Ishikawa (cell line): ENCODE results near the gene KRCC1.

ENCODE experiments used
- CEBPB ChIP-seq: IDR thresholded peaks from 2 replicates; pipeline ENCODE4 v1.6.1; 2012
- CREB1 ChIP-seq: IDR thresholded peaks from 2 replicates; pipeline ENCODE4 v1.6.1; 2012; ENCODE audit warnings: low read depth
- EGR1 ChIP-seq: IDR thresholded peaks from 2 replicates; pipeline ENCODE4 v1.6.1; 2012
- EP300 ChIP-seq: IDR thresholded peaks from 2 replicates; pipeline ENCODE4 v1.6.1; 2012; ENCODE audit warnings: borderline replicate concordance
- FOXM1 ChIP-seq: IDR thresholded peaks from 2 replicates; pipeline ENCODE4 v1.6.1; 2012; ENCODE audit warnings: low read depth, borderline replicate concordance
- MAX ChIP-seq: IDR thresholded peaks from 2 replicates; pipeline ENCODE4 v1.6.1; 2012
- NFIC ChIP-seq: IDR thresholded peaks from 2 replicates; pipeline ENCODE4 v1.6.1; 2012
- RAD21 ChIP-seq: IDR thresholded peaks from 2 replicates; pipeline ENCODE4 v1.6.1; 2012; ENCODE audit warnings: low read depth
- REST ChIP-seq: IDR thresholded peaks from 2 replicates; pipeline ENCODE4 v1.6.1; 2012; ENCODE audit warnings: low read depth, mild to moderate bottlenecking
- TAF1 ChIP-seq: IDR thresholded peaks from 2 replicates; pipeline ENCODE4 v1.6.1; 2012; ENCODE audit warnings: low read depth, mild to moderate bottlenecking
- TCF12 ChIP-seq: IDR thresholded peaks from 2 replicates; pipeline ENCODE4 v1.6.1; 2012; ENCODE audit warnings: low read depth
- TEAD4 ChIP-seq: IDR thresholded peaks from 2 replicates; pipeline ENCODE4 v1.6.1; 2012
- USF1 ChIP-seq: IDR thresholded peaks from 2 replicates; pipeline ENCODE4 v1.6.1; 2012
- YY1 ChIP-seq: IDR thresholded peaks from 2 replicates; pipeline ENCODE4 v1.6.1; 2012; ENCODE audit warnings: low read depth
- ZBTB7A ChIP-seq: IDR thresholded peaks from 2 replicates; pipeline ENCODE4 v1.6.1; 2012; ENCODE audit warnings: low read depth

The KRCC1 gene

GRCh38 chr2:88028931-88029330 lies 26.7 kb downstream of the KRCC1 start:
- TF ChIP-seq TEAD4 = no peak
- no peak for TF ChIP-seq FOXM1
- TF ChIP-seq RAD21 = no peak
- no peak for TF ChIP-seq USF1
- TF ChIP-seq NFIC = no peak
- no peak for TF ChIP-seq CREB1
- no peak for TF ChIP-seq TAF1
- no peak for TF ChIP-seq EGR1
- no peak for TF ChIP-seq YY1
- no peak for TF ChIP-seq TCF12
- TF ChIP-seq EP300 = no peak
- TF ChIP-seq REST = no peak
- no peak for TF ChIP-seq MAX
- no peak for TF ChIP-seq CEBPB
- TF ChIP-seq ZBTB7A = no peak

- no peak for TF ChIP-seq FOXM1
- TF ChIP-seq CEBPB = no peak
- no peak for TF ChIP-seq CREB1
- no peak for TF ChIP-seq TAF1
- TF ChIP-seq EP300 = no peak
These were observed 27.7 kb downstream of the KRCC1 start for GRCh38 chr2:88027697-88028389.

- TF ChIP-seq EGR1 = no peak
- no peak for TF ChIP-seq CREB1
- no peak for TF ChIP-seq USF1
- no peak for TF ChIP-seq RAD21
- no peak for TF ChIP-seq FOXM1
- TF ChIP-seq YY1 = no peak
- TF ChIP-seq TCF12 = no peak
- TF ChIP-seq ZBTB7A = no peak
- no peak for TF ChIP-seq TEAD4
- TF ChIP-seq CEBPB = no peak
- no peak for TF ChIP-seq MAX
- TF ChIP-seq TAF1 = no peak
- TF ChIP-seq REST = no peak
- no peak for TF ChIP-seq EP300
- no peak for TF ChIP-seq NFIC
These were observed 31.1 kb downstream of the KRCC1 start for GRCh38 chr2:88024509-88024908.

GRCh38 chr2:88022669-88022921 lies 33.0 kb downstream of the KRCC1 start:
- TF ChIP-seq CREB1 (no peak), TAF1 (no peak), FOXM1 (no peak), USF1 (no peak), RAD21 (no peak), TEAD4 (no peak), MAX (no peak), REST (no peak), YY1 (no peak), ZBTB7A (no peak), EP300 (no peak), CEBPB (no peak), EGR1 (no peak), TCF12 (no peak), NFIC (no peak)
